ENCODE measurements around the gene GLT8D1.

- TF ChIP-seq CTCF (IDR thresholded peaks at IDR 0.05) (no peak), POLR2A (IDR thresholded peaks at IDR 0.05) (no peak)
Measured at GRCh38 chr3:52743721-52744120, 38.1 kb upstream of the GLT8D1 start.
